VCaP (cell line): Measurements from ENCODE around the gene CARD9.

Source experiments
- H3K27ac ChIP-seq: fragments of 450-650 bp; 2 replicates; pipeline ENCODE4 v1.5.1; 2017
- CTCF ChIP-seq: fragments of 450-650 bp; conservative IDR thresholded peaks from 2 replicates; pipeline ENCODE4 v1.5.1; 2017; ENCODE audit warnings: mild to moderate bottlenecking, moderate library complexity

The CARD9 gene

DNA sequence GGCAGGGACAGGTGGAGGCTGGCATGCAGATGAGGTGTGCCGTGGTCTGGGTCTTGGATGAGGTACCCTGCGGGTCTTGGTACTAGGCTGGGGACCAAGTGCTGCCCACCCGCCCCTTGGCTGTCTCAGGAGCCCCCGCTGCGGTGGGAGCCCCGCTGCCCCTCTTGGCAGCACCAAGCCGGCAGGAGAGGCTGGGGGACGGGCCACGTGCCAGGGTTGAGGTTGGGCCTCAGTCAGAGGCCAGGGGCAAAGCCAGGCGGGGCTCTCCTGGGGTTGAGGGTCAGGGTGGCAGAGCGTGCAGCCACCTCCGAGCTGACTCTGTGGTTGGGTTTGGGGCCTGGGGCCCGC lies 2.0 kb downstream of the CARD9 start:
- no peak for TF ChIP-seq CTCF
- no peak overlapping the region for H3K27ac ChIP-seq

DNA sequence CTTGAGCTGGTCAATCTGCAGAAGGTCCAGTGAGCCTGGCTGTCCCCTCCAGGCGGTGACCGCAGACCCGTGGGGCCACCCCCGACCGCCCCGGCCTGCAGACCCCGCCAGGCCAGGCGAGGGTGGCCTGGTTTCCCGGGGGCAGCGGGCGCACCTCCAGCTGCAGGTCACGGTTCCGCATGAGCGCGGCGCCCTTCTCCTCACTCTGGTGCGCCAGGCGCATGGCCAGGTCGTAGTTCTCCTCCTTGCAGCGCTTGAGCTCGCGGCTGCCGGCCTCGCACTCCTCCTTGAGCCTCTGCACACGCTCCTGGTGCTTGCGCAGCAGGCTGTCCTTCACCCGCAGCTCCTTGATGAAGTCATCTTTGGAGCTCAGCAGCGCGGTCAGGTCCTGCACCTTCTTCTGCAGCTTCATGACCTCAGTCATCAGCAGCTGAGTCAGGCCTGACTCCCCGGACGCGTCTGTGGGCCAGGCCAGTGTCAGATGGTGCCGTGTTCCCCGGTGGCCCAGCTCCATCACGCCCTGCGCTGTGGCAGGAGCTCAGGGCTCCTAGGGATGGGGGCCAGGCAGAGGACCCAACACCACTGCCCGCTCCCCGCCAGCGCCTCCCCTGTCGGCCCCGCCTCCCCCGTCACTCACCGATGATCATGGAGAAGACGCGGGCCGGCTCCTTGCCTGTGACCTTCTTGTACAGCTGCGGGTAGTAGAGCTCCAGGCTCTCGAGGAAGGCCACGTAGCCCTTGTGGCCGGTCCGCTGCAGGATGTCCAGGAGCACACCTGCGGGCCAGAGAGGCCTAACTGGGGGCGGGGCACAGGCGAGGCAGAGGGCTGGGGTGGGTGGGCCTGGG lies 2.6 kb downstream of the CARD9 start:
- TF ChIP-seq CTCF = no peak

DNA sequence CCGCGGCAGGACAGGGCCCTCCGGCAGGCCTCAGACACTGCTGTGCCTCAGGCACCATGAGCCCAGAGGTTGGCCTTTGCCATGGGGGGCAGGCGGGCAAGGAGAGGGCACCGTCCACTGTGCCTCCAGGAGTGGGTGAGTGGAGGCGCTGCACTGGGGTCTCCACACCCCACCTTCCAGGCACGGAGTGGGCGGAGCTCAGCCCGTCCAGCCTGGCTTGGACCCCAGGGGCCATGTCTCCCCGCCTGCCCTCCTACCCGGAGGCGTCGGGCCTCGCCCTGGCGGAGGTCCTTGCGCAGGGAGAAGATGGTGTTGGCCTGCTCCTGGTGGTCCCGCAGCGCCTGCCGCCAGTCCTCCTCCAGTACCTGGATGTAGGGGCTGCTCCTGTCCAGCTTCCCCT lies 3.4 kb downstream of the CARD9 start:
- no peak for TF ChIP-seq CTCF
- no peak overlapping the region for H3K27ac ChIP-seq

More for the DNA sequence above, 2.6 kb downstream of the CARD9 start:
- H3K27ac ChIP-seq = no peak overlapping the region

GRCh38 chr9:136368190-136368589 lies 5.3 kb downstream of the CARD9 start:
- no peak for TF ChIP-seq CTCF

GRCh38 chr9:136367296-136368145 lies 5.9 kb downstream of the CARD9 start:
- H3K27ac ChIP-seq = no peak overlapping the region
- TF ChIP-seq CTCF = no peak

More at GRCh38 chr9:136368190-136368589, 5.3 kb downstream of the CARD9 start:
- no peak overlapping the region for H3K27ac ChIP-seq

DNA sequence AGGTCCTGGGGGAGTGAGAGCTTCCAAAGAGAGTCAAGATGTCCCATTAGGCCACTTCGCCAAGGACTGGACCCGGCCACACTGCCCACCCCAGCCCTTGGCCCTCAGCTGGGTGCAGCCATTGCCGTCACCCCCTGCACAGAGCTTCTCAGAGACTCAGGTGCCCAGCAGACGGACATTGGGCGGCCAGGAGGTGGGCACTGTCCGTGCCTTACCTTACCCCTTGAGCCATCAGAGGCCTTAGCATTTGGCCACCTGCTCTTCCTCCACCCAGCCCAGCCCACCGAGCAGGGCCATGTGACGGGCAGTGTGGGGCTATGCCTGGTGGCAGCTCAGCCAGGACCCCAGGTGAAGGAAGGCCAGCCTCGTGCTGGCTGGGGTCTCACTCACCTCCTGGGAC lies 6.6 kb downstream of the CARD9 start:
- no peak overlapping the region for H3K27ac ChIP-seq
- no peak for TF ChIP-seq CTCF

GRCh38 chr9:136365775-136366222 lies 7.7 kb downstream of the CARD9 start:
- H3K27ac ChIP-seq = no peak overlapping the region

More at GRCh38 chr9:136365775-136366222, 7.7 kb downstream of the CARD9 start:
- TF ChIP-seq CTCF = no peak
